HEK293T (cell line): Measurements from ENCODE around the gene UBE2S.

ENCODE experiments used
- ARNT ChIP-seq: fragments of 450-650 bp; IDR thresholded peaks from 2 replicates; pipeline ENCODE4 v1.6.1; 2017; ENCODE audit warnings: mild to moderate bottlenecking
- BHLHE40 ChIP-seq: fragments of 450-650 bp; IDR thresholded peaks from 2 replicates; pipeline ENCODE4 v1.6.1; 2016; ENCODE audit warnings: mild to moderate bottlenecking, moderate library complexity, borderline replicate concordance
- CTBP1 ChIP-seq: fragments of 450-650 bp; IDR thresholded peaks from 2 replicates; pipeline ENCODE4 v1.6.1; 2016; ENCODE audit warnings: borderline replicate concordance
- ELF4 ChIP-seq: fragments of 450-650 bp; IDR thresholded peaks from 2 replicates; pipeline ENCODE4 v1.6.1; 2017; ENCODE audit warnings: antibody characterized with exemption
- FOXA1 ChIP-seq: fragments of 450-650 bp; IDR thresholded peaks from 2 replicates; pipeline ENCODE4 v1.6.1; 2016; ENCODE audit warnings: mild to moderate bottlenecking
- FOXK2 ChIP-seq: fragments of 450-650 bp; IDR thresholded peaks from 2 replicates; pipeline ENCODE4 v1.6.1; 2016; ENCODE audit warnings: mild to moderate bottlenecking
- FOXM1 ChIP-seq: fragments of 450-650 bp; IDR thresholded peaks from 2 replicates; pipeline ENCODE4 v1.6.1; 2017; ENCODE audit warnings: mild to moderate bottlenecking, borderline replicate concordance
- L3MBTL2 ChIP-seq: fragments of 450-650 bp; conservative IDR thresholded peaks from 2 replicates; pipeline ENCODE4 v1.6.1; 2016; ENCODE audit warnings: mild to moderate bottlenecking
- NFRKB ChIP-seq: fragments of 450-650 bp; IDR thresholded peaks from 2 replicates; pipeline ENCODE4 v1.6.1; 2016; ENCODE audit warnings: mild to moderate bottlenecking, moderate library complexity
- PKNOX1 ChIP-seq: fragments of 450-650 bp; IDR thresholded peaks from 2 replicates; pipeline ENCODE4 v1.6.1; 2016
- SP1 ChIP-seq: fragments of 450-650 bp; IDR thresholded peaks from 2 replicates; pipeline ENCODE4 v1.6.1; 2017
- SUZ12 ChIP-seq: fragments of 450-650 bp; IDR thresholded peaks from 2 replicates; pipeline ENCODE4 v1.6.1; 2016; ENCODE audit warnings: mild to moderate bottlenecking
- ZNF384 ChIP-seq: fragments of 450-650 bp; IDR thresholded peaks from 2 replicates; pipeline ENCODE4 v1.6.1; 2016

GRCh38 chr19:55385724-55386492 lies 21.7 kb downstream of the UBE2S start, which contains the start of gene RPL28:
- TF ChIP-seq ELF4 (peak; percentile 82), FOXA1 (no peak), ZNF384 (no peak), BHLHE40 (no peak), SUZ12 (no peak), CTBP1 (no peak), FOXK2 (no peak), FOXM1 (no peak), ARNT (no peak), SP1 (no peak), PKNOX1 (no peak), NFRKB (no peak), L3MBTL2 (no peak)
